CD4-positive, alpha-beta T cell treated with Interleukin-4 for 4 hours (primary cell): ENCODE results near the gene NTN1.

Source experiments
- DNase-seq: peaks from one replicate; pipeline ENCODE4 v3.0.0-alpha.2; 2020

Gene NTN1

GRCh38 chr17:9169116-9169515 is 147.8 kb downstream of the NTN1 start:
- no peak for DNase-seq

DNA sequence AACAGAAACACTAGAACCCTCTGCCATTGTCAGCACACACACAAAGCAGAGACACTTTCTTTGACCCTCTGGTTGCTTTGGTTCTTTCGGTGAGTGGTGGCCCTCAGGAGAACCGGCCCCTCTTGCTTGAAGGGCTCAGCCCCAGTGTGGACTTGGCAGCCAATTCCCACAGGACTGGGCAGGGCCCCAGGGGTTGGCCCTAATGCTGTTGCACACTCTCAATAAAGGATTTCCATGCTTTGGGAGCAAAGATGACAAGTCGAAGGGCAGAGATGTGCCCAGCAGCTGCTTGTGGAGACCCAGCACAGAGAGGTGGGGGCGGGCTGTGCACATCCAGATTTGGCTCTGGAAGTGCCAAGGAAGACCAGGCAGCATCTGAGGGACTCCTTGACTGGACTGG is 149.0 kb downstream of the NTN1 start:
- no peak for DNase-seq

- no peak for DNase-seq
These were observed 149.5 kb downstream of the NTN1 start for GRCh38 chr17:9170853-9171252.

DNA sequence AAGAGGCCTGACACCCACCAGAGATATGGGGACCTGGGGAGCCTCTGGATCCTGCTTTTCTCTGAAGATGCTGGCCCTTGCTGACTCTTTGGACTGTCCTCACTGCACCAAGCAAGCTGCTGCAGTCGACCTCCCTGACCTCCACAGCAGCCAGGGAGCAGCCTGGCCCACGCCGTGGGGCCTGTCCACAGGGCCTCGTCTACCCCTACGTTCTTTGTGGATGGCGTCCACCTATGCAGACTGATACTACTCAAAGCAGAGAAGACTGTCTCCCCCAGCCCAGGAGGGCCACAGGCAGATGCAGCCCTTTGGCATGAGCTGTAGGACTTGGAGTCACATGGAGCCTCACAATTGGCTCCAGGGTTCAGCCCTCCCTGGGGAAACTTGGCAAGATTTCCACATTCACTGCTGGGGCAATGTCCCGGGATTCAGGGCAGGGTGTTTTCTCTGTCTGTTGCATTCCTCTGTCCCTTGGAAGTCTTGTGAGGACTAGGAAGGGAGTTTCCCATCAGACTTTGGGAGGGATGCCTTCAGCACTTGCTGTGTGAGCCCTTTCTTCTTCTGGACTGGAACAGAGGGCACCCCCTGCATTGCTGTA is 152.2 kb downstream of the NTN1 start:
- no peak for DNase-seq

- no peak for DNase-seq
These were observed 153.0 kb downstream of the NTN1 start for GRCh38 chr17:9174312-9174711.

GRCh38 chr17:9174779-9175574 is 153.7 kb downstream of the NTN1 start:
- DNase-seq = no peak

GRCh38 chr17:9175700-9176467 is 154.6 kb downstream of the NTN1 start:
- no peak for DNase-seq

- no peak for DNase-seq
These were observed 155.9 kb downstream of the NTN1 start for GRCh38 chr17:9177212-9177611.

- no peak for DNase-seq
These were observed 157.0 kb downstream of the NTN1 start for GRCh38 chr17:9178319-9178718.

- DNase-seq = no peak
These were observed 158.3 kb downstream of the NTN1 start for GRCh38 chr17:9179602-9180001.

- no peak for DNase-seq
These were observed 160.3 kb downstream of the NTN1 start for GRCh38 chr17:9181640-9182039.

DNA sequence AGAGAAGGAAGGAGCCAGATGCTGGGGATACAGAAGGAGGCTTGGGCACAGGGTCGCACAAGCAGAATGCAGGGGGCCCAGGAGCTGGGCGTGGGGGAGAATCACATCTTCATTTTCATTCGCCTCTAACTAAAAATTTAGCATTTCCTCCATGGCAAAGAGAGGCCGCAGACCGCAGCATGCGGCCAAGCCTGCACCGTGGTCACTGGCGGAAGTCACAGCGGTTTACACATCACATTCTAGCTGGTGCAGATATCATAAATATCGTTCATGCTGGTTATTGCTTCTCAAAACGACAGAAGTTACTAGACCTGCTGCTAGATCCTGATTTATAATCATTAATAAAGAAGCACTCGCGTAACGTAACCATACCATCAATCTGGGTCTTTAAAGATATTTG is 162.0 kb downstream of the NTN1 start:
- DNase-seq = no peak

DNA sequence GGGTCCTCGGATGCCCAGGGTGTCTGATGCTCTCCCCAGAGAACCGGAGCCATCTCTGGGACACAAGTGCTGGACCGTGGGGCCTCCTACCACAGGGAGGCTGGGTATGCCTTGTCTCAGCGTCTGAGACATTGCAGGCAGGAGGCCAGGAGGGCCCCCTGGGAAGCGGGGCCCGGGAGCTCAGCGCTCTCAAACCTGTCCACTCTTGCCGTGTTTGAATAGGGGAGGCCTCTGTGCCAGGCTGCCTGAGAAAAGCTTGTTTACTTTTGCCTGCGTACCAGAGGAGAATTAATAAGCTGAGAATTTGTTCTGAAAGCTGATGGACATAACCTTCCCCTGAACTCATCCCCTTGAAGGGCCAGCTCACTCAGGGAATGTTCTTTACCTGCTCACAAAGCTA is 163.8 kb downstream of the NTN1 start:
- DNase-seq = no peak

GRCh38 chr17:9185688-9186284 is 164.5 kb downstream of the NTN1 start:
- DNase-seq = no peak

GRCh38 chr17:9187828-9188227 is 166.5 kb downstream of the NTN1 start:
- DNase-seq = no peak

GRCh38 chr17:9188367-9188766 is 167.1 kb downstream of the NTN1 start:
- DNase-seq = no peak

GRCh38 chr17:9189870-9190269 is 168.6 kb downstream of the NTN1 start:
- DNase-seq = no peak

- DNase-seq = no peak
These were observed 170.7 kb downstream of the NTN1 start for GRCh38 chr17:9192010-9192409.

DNA sequence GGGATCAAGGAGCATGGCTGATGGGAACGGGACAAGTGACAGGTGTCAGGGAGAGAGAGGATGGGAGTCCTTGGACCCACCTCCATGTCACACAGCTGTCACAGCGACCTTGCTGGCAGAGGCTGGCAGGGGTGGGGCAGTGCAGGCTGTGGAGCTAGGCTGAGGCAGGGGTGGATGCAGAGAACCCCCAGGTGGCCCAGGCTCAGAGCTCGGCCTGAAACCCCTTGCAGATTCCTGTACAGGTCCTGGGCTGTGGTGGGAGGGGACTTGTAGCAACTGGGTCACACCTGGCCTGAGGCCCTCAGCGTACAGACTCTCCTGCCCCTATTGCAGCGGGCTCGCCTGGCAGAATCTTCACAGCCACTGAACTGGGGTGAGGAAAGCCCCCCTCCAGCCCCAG is 174.1 kb downstream of the NTN1 start:
- no peak for DNase-seq

DNA sequence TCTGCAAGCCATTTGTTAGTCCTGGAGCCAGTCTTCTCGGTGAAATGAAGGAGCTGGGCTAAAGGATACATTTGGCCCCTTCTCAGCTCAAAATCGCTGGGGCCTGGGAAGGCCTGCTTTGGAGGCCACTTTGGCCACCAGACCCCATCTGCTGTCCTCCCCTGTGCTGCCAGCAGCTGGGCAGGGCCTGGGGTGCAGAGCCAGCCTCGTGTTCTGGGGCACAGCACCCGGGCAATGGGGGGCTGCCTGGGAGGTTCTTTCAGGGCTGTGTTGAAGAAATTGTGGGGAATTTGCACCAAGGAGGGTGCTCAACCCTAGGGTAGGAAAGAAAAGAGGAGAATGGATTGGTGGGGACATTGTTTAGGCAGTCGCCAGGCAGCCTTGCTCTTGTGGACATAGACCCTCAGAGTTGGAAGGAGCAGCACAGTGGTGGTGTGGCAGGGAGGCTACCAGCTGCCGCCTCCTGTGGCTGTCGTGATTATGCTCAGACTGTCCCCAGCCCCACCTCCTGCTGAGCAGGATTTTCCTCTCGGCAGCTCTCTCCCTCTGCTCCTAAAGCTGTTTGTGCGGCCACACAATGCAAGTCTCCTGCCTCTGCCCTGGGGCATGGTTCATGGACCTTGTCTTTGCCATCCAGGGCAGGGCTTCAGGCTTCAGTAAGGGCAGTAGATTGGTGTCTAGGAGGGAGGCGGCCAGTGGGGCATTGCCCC is 174.8 kb downstream of the NTN1 start:
- no peak for DNase-seq

GRCh38 chr17:9199571-9200551 is 178.6 kb downstream of the NTN1 start:
- DNase-seq = no peak
